Skin epidermis (tissue), 12 donors: Measurements from ENCODE around the gene RAB7B.
A peak's percentile ranks its signal among the peaks of the same experiment; 100 is the strongest.
"Not testable (repeated sequence)": the region's sequence is repeated elsewhere in the genome, so short reads cannot be mapped to it uniquely, and the experiment has no call there.

Experiments used
- H3K27ac ChIP-seq, 21 experiments: fragments of 200-600 bp; sonication (generic) in 11 of 21; one replicate each; pipeline ENCODE4 v1.5.0; 2020; ENCODE audit warnings: mild to moderate bottlenecking in 3 of 21, inconsistent platforms in 2 of 21, moderate library complexity in 2 of 21
- H3K4me3 ChIP-seq, 7 experiments: fragments of 200-600 bp; sonication (generic) in 2 of 7; one replicate each; pipeline ENCODE4 v1.5.0; 2020; ENCODE audit warnings: inconsistent platforms in 2 of 7, mild to moderate bottlenecking in 2 of 7, moderate library complexity in 1 of 7

Gene RAB7B

DNA sequence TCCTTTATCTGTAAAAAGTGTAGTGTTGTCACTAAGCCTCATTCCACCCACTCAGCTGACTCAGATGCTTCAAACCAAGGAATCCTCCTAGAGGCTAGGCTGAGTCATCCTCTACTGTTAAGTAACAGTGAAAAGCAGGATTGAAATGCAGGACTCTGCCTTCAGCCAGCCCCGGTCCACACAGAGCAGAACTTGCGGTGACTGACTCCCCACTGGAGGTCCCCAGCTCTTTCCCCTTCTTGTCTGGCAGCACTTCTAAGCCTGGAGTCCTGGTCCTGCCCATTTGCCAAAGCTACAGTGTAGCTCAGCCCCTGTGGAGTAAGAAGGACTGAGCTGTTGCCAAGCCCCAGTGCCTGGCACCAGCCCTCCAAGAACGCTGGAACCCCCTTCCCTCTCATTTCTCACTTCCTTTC is 1.7 kb downstream of the RAB7B start:
- Histone ChIP-seq H3K27ac (peak overlapping the region; percentile 8 to 95 (median 89)), H3K4me3 (peak overlapping the region; percentile 35 to 58 (median 43))

DNA sequence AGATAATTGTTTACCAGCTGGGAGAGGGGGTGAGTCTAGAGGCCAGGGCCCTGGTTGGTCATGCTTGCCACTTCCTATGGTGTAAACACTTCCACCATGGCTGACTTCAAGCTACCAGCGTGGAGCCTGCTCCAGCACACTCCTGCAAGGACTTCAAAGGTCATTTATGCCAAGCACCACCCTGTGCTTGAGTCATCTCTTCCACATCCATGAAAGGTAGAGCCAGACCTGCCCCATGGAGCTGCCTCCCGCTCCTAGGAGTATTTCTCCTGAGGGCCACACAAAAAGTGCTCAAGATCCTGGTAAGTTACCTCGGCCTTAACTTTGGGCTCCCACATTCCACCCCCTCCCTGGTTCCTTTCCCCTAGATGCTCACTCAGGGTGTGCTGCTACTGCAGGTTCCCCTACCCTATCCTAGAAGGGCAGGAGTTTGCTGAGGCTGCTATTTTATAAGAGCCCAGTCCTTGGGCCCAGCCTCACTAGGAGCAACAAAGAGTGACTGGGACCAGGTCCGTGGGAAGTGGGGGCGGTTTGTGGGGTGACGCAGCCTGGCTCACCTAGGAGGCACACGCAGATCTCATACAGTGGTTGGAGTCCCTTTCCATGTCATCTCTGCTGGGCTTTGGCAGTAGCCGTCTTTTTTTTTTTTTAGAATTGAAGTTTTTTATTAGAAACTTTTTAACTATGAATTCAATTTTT is 2.4 kb downstream of the RAB7B start:
- peak overlapping the region in 20 of 21 experiments; percentile 32 to 93 (median 85) for H3K27ac ChIP-seq
- peak overlapping the region in 4 of 7 experiments; percentile 5 to 58 (median 36) for H3K4me3 ChIP-seq

DNA sequence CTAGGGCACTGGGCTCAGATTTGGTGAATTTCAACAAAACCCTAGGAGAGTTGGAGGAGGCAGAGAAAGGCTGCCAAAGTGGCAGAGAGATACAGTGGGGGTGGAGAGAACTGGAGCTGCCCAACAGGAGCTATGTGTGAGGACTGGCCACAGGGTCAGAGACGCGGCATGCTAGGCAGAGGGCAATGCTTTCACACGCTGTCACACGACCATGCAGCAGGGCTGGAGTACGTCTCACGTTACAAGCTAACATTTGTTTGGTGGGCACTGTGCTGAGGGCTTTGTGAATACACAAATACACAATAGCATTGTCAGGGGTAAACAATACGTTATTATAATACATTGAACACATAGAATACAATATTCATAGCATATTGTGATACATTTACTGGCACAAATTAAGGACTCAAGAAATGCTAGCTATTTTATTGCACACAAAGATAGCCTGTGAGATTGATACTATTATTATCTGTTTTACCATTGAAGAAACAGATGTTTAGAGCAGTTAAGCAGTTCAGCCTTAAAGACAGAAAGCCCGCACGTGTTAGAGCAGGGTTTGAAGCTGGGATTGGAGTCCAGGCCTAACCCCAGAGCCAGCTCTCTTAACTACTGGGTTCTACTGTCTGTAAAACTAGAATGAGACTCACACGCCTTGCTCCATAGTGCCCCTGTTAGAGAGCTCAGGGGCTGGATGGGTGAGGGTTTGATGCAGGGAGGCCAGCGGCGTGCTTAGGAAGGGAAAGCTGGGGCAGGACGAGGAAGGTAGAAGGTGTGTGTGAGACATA is 4.5 kb downstream of the RAB7B start:
- Histone ChIP-seq H3K4me3 (no peak overlapping the region), H3K27ac (peak overlapping the region in 2 of 21 experiments; percentile 27 to 47)

DNA sequence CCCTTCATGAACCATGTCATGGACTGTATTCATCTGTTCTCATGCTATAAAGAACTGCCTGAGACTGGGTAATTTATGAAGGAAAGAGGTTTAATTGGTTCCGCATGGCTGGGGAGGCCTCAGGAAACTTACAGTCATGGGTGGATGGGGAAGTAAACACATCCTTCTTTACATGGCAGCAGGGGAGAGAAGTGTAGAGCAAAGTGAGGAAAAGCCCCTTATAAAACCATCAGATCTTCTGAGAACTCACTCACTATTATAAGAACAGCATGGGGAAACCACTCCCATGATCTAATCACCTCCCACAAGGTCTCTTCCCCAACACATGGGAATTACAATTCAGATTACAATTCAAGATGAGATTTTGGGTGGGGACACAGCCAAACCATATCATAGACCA is 6.6 kb downstream of the RAB7B start:
- not testable (repeated sequence) for H3K27ac ChIP-seq, H3K4me3 ChIP-seq

DNA sequence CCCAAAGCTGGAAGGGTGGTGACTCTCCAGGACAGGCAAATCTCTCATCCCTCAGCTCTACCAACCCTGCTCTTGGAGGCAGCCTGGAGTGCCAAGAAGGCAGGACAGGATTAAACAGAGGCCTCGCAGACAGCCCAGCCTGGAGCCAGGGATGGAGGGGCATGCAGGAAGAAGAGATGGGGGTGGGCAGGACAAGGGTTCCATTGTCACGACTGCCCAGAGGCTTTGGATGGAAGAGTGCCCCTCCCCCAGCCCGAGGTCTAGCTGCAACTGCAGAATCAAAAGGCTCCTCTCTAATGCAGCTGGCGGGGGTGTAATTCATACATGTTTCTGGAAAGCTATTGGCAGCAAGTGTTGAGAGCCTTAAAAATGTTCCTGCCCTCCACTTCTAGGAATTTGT is 8.8 kb downstream of the RAB7B start:
- H3K27ac ChIP-seq = no peak overlapping the region

DNA sequence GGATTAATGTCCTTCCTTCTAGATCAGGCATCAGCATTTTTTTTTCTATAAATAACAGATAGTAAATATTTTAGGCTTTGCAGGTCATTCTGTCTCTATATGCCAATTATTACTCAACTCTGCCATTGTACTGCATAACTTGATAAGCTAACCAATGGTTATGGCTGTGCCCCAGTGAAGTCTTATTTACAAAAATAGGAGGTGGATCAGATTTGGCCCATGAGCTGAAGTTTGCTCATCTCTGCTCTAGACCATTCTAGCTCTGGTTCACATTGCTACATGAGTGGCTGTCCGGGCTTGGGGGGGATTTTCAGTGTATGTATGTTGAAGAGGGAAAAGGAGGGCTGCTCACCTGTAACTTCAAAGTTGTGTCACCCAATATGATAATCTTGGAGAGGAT is 10.1 kb downstream of the RAB7B start:
- H3K27ac ChIP-seq = no peak overlapping the region
- no peak overlapping the region for H3K4me3 ChIP-seq

More for the DNA sequence above, 8.8 kb downstream of the RAB7B start:
- H3K4me3 ChIP-seq = no peak overlapping the region

DNA sequence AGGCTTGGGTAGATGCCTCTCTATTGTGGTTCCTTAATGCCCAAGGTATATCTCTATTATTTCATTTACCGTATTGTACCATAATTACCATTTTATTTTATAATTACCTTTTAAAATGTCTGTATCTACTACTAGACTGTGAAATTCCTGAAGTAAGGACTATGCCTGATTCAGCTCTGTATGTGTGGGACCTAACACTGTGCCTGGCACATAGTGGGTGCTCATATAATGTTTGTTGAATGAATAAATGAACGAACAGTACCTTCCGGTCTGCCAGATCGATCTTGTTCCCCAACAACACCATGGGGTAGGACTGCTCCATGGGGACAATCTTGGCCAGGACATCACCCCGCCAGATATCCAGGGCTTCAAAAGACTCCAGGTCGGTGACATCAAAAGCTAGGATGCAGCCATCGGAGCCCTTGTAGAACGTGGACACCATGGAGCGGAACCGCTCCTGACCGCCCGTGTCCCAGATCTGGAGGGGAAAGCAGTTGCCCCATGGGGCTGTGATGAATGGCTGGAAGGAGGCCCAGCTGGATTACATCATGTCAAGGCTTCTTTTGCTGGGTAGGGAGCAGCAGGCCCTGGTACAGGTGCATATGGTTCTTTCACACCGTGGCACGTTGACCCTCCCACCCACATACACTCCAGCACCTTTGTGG is 10.8 kb downstream of the RAB7B start:
- Histone ChIP-seq H3K4me3 (no peak overlapping the region), H3K27ac (no peak overlapping the region)

DNA sequence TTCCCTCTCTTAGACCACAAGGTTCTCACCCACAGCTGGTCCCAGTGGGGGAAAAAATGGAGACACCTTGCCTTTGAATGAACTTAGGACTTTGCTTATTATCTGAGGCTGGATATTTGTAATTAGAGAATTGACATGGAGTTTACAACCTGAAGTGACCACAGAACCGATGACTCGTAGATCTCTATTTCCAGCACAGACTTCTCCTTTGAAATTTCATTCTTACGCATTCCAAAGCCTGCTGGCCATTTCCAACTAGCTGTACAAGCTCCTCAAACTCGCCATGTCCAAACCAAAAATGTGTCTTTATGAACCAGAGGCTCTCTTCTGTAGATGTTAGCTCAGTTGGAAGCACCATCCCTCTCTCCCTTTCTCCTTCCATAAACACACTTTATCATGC is 12.0 kb downstream of the RAB7B start:
- Histone ChIP-seq H3K27ac (no peak overlapping the region), H3K4me3 (no peak overlapping the region)

DNA sequence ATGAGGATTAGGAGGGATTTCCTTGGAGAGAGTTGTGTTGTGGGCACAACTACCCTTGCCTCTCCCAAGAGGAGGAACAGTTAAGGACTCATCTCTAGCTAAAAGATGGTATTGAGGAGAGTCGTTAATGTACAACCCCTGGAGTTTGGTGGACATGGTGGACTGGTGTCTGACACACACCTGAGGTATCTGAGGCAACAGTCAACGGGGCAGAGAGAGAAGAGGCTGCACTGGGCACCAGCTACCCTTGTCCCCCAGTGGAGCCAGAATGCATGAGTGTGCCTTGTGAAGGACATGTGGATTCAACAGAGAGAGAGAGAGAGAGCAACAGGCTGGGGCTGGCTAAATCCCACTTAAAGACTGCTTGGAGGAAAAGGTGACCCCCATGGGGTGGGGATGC is 13.0 kb downstream of the RAB7B start:
- no peak overlapping the region for H3K27ac ChIP-seq
- no peak overlapping the region for H3K4me3 ChIP-seq

DNA sequence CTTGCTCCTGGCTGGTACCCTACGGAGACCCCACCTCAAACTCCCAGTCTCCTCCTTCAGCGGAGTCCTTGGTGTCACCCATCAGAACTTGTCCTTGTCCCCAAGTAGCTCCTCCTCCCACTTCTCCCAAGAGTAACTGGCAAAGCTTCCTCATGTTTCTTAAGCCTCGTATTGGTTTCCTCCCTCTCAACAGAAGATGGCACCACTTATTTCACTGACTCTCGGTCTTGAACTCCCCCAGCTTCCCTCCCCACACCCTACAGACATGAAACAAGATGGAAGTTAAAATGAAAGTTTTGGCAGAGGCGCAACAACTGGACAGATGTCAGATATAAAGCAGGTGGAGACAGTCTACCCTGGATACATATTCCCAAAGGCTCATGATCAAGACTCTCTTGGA is 13.4 kb downstream of the RAB7B start:
- peak overlapping the region in 4 of 21 experiments; percentile 8 to 44 (median 26) for H3K27ac ChIP-seq

DNA sequence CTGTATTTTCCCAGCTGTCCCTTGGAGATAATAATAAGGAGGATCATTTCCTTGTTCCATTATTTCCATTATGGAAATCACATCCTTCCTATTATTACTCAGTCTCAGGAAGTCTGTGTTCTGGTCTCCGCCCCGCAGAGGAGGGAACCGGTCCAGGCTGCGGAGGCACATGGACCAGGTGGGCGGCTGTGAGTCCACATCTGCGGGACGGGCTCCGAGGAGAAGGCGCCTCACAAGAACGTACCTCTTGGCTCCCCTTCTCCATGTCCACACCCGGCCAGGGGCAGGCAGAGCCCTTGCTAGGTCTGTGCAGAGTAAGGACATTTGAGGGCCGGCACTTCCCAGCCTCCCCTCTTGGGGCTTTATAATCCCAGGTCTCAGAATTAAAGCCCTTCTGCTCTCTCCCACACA is 14.6 kb downstream of the RAB7B start:
- H3K4me3 ChIP-seq = no peak overlapping the region
- H3K27ac ChIP-seq = peak overlapping the region in 6 of 21 experiments; percentile 8 to 63 (median 41)

More for the DNA sequence above, 13.4 kb downstream of the RAB7B start:
- H3K4me3 ChIP-seq = no peak overlapping the region

DNA sequence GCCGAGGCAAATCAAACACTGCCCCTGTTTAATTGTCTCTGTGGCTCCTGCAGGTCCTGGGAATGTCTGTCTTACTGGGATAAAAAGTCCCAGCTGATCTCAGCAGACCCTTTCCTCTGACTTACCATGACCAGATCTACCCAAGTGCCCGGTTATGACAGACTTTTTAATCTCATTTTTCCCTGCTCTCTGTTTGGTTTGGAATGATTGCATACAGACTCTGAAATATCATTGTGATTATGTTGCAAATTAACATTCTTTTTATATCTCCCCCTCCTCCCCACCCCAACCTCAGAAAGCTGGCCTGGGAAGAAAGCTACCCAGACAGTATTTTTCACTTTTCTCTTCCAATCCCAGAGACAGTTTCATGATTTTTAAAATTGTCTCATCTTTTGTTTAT is 16.3 kb downstream of the RAB7B start:
- Histone ChIP-seq H3K27ac (peak overlapping the region in 1 of 21 experiments; percentile 51), H3K4me3 (no peak overlapping the region)

DNA sequence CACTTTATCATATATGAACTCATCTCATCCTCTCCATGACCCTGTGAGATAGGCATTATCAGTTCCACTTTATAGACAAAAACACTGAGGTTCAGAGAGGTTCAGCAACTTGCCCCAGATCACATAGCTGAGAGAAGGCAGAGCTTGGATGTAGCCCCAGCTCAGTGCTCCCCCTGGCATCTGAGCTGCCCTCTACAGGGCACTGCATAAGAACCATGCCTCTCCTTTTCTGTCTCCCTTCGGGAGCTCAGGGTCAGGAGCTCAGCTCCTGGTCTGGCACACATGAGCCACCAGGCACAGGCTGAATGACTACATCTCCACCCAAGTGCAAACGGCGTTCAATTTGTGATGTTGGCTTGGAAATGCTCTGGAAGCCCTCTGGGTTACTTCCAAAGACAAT is 16.9 kb downstream of the RAB7B start:
- peak overlapping the region in 5 of 21 experiments; percentile 38 to 51 (median 45) for H3K27ac ChIP-seq
- no peak overlapping the region for H3K4me3 ChIP-seq

DNA sequence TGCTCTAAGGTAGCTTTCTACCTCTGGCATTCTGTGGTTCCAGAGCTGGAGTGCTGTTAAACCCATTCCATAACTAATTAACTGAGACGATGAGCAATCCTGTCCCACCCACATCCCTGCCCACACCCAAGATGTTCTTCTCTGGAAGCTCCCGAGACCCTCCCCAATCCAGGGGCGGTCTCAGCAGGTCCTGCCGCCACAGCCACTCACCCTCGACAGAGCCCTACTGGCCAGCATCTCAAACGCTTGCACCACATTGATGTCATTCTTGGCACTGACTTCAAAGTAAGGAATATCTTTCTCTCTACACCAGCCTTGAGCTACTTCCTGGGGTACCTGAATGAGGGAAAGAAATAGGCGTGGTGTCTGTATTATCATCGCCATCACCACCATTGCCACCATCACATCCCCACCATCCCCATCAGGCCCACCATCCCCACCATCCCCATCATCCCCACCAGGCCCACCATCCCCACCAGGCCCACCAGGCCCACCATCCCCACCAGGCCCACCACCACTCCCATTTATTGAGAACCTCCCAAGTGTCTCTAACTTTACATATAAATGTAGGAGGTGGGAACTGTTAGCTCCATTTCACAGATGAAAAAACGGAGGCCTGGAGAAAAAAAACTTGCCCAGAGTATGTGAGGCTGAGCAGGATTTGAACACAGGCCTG is 17.7 kb downstream of the RAB7B start:
- H3K27ac ChIP-seq = peak overlapping the region in 8 of 21 experiments; percentile 1 to 51 (median 35)
- H3K4me3 ChIP-seq = no peak overlapping the region

DNA sequence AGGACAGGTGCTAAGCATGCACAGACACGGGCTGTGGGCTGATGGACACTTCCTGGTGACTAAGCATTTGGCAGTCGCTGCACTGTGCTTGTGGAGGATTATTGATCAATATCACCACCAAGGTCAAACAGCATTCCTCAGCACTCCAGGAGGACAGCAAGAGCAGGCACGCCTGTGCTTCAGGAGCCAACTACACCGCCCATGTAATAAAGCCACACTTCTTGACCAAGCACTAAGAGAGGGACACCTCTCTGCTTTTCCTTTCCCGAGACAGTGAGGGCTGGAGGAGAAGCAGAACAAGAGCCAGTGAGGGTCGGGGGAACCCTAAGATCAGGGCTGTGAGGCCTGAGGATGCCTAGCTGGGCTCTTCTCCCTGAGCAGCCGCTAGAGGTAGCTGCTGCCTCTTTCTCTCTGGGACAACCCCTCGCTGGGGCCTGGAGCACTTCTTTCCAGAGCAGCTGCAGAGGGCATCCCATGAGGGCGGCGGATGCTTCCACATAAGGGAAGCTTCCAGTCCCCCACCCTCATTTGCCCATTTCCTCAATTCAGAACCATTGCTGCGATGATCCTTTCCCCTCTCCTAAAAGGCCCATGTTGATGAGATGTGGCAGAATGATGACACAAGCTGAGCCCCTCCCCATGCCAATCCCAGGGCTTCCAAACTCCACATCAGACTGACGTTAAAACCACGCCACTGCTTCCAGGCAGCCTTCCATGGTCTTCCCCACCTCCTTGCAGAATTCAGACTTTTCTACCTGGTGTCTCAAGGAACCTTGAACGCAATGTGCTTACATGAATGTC is 19.1 kb downstream of the RAB7B start:
- Histone ChIP-seq H3K27ac (peak overlapping the region in 15 of 21 experiments; percentile 1 to 66 (median 31)), H3K4me3 (no peak overlapping the region)

DNA sequence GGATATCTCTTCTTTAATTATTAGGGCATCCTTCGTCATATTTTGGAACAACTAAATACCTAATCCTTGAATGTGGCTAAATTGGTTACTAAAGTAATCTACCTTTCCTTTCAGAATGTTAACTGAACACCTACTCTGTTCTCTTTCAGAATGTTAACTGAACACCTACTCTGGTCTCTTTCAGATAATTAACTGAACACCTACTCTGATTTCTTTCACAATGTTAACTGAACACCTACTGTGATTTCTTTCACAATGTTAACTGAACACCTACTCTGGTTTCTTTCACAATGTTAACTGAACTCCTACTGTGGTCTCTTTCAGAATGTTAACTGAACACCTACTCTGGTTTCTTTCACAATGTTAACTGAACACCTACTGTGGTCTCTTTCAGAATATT is 21.9 kb downstream of the RAB7B start:
- Histone ChIP-seq H3K4me3 (no peak overlapping the region), H3K27ac (no peak overlapping the region)

DNA sequence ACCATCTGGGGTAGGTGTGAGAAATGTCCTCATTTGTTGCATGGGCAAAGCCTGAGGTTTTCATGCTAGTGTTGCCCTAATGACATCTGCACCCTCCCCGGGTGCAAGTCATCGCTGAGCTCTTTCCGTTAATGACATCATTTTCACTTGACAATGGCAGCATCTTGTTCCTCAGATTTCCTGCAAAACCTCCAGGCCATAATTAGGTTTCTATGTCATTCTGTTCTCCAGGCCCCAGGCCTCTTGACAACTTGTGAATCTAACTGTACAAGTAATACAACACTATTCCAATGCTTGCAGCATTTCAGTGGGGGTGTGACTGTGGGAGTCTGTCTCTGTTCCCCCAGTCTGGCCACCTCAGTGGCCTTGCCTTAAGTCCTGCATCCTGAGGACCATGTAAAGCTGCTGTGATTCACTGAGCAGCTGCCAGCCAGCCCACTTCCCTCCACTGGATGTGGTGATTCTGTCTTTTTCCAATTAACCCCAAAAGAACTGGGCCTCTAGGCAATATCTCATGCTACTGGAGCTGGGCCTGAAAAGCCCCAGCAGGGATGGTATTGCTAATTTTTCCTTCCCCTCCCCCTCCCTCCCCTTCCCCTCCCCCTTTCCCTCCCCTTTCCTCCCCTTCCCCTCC is 22.8 kb downstream of the RAB7B start:
- no peak overlapping the region for H3K27ac ChIP-seq

DNA sequence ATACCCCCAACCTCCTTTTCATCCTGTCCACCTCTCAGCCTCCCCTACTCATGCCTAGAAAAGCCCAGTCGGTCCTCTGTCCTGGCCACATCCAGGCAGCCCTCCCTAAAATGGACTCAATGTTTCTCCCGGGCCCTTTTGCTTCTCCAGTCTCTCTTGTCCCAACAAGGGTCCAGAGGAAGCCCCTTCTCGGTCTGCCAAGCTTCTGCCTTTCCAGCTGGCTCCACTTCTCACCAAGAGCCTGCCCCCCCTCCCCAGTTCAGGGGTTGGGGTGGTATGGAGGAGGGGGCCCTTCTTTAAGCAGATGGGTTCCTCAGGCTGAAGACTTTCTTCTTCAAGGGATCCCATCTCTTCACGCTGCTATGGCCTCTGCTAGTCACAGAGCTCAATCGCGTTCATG is 23.9 kb downstream of the RAB7B start:
- Histone ChIP-seq H3K4me3 (no peak overlapping the region), H3K27ac (no peak overlapping the region)

More for the DNA sequence above, 22.8 kb downstream of the RAB7B start:
- H3K4me3 ChIP-seq = no peak overlapping the region

DNA sequence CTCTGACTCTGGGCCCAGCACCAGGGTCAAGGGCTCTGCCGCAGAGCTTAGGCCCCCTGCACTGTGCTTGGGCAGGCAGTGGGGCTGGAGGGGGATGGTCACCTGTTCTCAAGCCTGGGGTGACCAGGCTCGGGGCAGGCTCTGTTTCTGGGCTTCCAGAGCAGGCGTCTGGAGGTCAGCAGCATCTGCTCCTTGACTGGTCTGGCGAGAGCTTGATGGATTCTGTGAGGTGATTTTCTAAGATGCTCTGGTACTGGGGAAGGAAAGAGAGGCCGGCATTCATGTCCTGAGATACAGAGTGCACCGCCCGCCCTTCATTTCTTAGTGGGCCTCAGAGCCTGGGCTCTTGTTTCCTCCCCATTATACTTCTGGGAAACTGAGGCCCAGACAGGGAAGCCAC is 24.5 kb downstream of the RAB7B start:
- no peak overlapping the region for H3K4me3 ChIP-seq
- no peak overlapping the region for H3K27ac ChIP-seq
